Dendritic cell treated with granulocyte-macrophage colony-stimulating factor and Interleukin-4, amounts not matched to agents 40 ng/mL and 50 ng/mL, for 4 days (primary cell): ENCODE data around the gene MTUS2.

Source experiments
- H3K27ac Mint-ChIP-seq: one replicate; pipeline ENCODE4 v1.8.0; 2022; ENCODE audit warnings: mild to moderate bottlenecking, mixed read lengths
- H3K27me3 Mint-ChIP-seq: one replicate; pipeline ENCODE4 v1.8.0; 2022; ENCODE audit warnings: mild to moderate bottlenecking, mixed read lengths
- H3K36me3 Mint-ChIP-seq: one replicate; pipeline ENCODE4 v1.8.0; 2022; ENCODE audit warnings: low read depth, mixed read lengths
- H3K4me1 Mint-ChIP-seq: one replicate; pipeline ENCODE4 v1.8.0; 2022; ENCODE audit warnings: low read depth, mixed read lengths
- H3K4me3 Mint-ChIP-seq: one replicate; pipeline ENCODE4 v1.8.0; 2022; ENCODE audit warnings: mild to moderate bottlenecking, moderate library complexity, mixed read lengths
- H3K9me3 Mint-ChIP-seq: one replicate; pipeline ENCODE4 v1.8.0; 2022; ENCODE audit warnings: mixed read lengths
- intact Hi-C: fragments of 100-400 bp; cut with micrococcal nuclease; formaldehyde crosslinking; loops from one replicate; pipeline ENCODE4 v1.15.0; 2022

MTUS2 gene

GRCh38 chr13:29507356-29507755 is 687.2 kb downstream of the MTUS2 start:
- Mint-ChIP-seq H3K4me1 (peaks cover 5% of the 10 kb centered on the region), H3K4me3 (no peak overlapping the region), H3K27me3 (peaks cover 28% of the 10 kb centered on the region), H3K36me3 (peaks cover 26% of the 10 kb centered on the region), H3K9me3 (no peaks in the 10 kb centered on the region), H3K27ac (no peak overlapping the region)
- intact Hi-C loops, result no loop called here

- peaks cover 36% of the 10 kb centered on the region for H3K36me3 Mint-ChIP-seq
- H3K27me3 Mint-ChIP-seq, result peaks cover 20% of the 10 kb centered on the region
- H3K4me1 Mint-ChIP-seq, result no peaks in the 10 kb centered on the region
- H3K9me3 Mint-ChIP-seq, result no peaks in the 10 kb centered on the region
- H3K4me3 Mint-ChIP-seq, result no peak overlapping the region
- H3K27ac Mint-ChIP-seq, result no peak overlapping the region
- intact Hi-C loops, result loop anchor here (1.0 to 2.0 kb wide), 2 partner anchors 200 to 606 kb away; no protein-coding TSS in a partner anchor
Observed at GRCh38 chr13:29508130-29508875, 688.2 kb downstream of the MTUS2 start.

GRCh38 chr13:29508876-29509252 is 688.7 kb downstream of the MTUS2 start:
- no peak overlapping the region for H3K4me3 Mint-ChIP-seq
- no peaks in the 10 kb centered on the region for H3K4me1 Mint-ChIP-seq
- H3K9me3 Mint-ChIP-seq, result no peaks in the 10 kb centered on the region
- peaks cover 41% of the 10 kb centered on the region for H3K36me3 Mint-ChIP-seq
- H3K27me3 Mint-ChIP-seq, result peaks cover 16% of the 10 kb centered on the region
- H3K27ac Mint-ChIP-seq, result no peak overlapping the region
- intact Hi-C loops, result loop anchor here (1.0 to 2.0 kb wide), 2 partner anchors 199 to 606 kb away; no protein-coding TSS in a partner anchor

GRCh38 chr13:29509999-29510589 is 690.0 kb downstream of the MTUS2 start:
- Mint-ChIP-seq H3K4me3 (no peak overlapping the region), H3K4me1 (no peaks in the 10 kb centered on the region), H3K27ac (no peak overlapping the region), H3K36me3 (peaks cover 53% of the 10 kb centered on the region), H3K9me3 (no peaks in the 10 kb centered on the region), H3K27me3 (peaks cover 8% of the 10 kb centered on the region)
- intact Hi-C loops, result loop anchor here (2.0 kb wide), 1 partner anchor 605 kb away; no protein-coding TSS in a partner anchor

- Mint-ChIP-seq H3K36me3 (peaks cover 59% of the 10 kb centered on the region), H3K4me1 (no peaks in the 10 kb centered on the region), H3K27ac (no peak overlapping the region), H3K27me3 (peaks cover 2% of the 10 kb centered on the region), H3K9me3 (no peaks in the 10 kb centered on the region), H3K4me3 (no peak overlapping the region)
- intact Hi-C loops, result no loop called here
Observed at GRCh38 chr13:29510651-29511084, 690.5 kb downstream of the MTUS2 start.

GRCh38 chr13:29511106-29511796 is 691.1 kb downstream of the MTUS2 start:
- Mint-ChIP-seq H3K27me3 (no peaks in the 10 kb centered on the region), H3K4me1 (no peaks in the 10 kb centered on the region), H3K4me3 (no peak overlapping the region), H3K9me3 (no peaks in the 10 kb centered on the region), H3K27ac (no peak overlapping the region), H3K36me3 (peaks cover 65% of the 10 kb centered on the region)
- intact Hi-C loops, result no loop called here

DNA sequence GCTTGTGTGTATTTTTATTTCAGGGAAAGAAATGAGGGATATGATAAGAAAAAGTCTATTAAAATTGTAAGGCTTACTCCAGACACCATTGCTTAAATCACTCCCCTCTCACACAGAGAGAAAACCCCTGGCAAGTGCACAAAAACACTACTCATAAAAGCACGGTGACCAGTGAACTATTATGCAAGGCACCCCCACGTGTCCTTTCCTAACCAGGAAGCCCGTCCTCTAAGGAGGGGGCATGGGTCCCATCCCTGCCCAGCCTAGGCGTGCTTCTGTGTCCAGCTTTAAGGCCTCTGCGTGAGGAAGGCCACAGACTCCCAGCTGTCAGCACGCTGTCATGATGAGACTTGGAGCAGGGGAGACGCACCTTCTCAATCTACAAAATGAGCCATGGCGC is 691.8 kb downstream of the MTUS2 start:
- no peak overlapping the region for H3K27ac Mint-ChIP-seq
- H3K4me1 Mint-ChIP-seq, result no peaks in the 10 kb centered on the region
- peaks cover 72% of the 10 kb centered on the region for H3K36me3 Mint-ChIP-seq
- no peaks in the 10 kb centered on the region for H3K27me3 Mint-ChIP-seq
- H3K9me3 Mint-ChIP-seq, result no peaks in the 10 kb centered on the region
- no peak overlapping the region for H3K4me3 Mint-ChIP-seq
- intact Hi-C loops, result no loop called here

DNA sequence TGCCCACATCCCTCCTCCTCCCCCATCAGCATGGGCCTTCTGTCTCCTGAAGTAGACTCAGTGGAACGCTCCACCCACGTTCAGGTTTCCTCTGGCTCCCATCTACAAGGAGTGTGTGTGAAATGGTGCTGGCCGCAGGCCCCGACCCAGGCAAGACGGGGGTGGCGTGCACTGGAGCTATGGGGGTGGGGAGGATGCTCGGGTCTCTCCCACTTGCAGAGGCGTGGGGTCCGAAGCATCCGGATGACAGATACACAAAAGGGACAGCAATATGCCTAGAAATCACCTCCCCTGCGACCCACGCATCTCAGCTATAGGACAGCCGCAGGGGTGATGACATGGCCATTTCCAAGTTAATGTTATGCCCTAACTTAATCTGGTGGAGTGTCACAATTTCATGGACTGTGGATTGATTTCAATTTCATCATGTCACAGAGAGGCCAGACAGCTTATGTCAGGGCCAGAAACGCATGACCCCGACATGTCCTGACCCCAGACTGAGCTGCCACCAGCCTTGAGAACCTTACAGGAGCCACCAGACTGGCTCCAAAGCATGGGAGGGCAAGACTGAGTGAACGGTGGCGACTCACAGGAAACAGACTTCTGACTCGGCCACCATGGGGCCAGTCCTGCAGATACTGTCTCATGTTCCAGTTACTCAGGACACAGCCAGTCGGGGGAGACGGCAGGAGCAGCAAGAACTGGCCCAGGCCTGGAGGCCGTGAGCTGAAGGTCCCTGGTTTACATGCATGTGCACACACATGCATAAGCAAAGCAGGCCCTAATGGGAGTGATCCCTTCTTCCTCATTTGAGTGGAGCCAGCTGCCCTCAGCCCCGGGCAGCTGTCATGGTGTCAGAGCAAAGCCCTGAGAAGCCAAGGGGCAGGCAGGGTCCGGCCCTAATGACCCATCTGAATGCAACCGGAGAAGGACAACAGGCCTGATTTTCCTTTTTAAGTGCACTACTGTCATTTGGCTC is 693.2 kb downstream of the MTUS2 start:
- peaks cover 83% of the 10 kb centered on the region for H3K36me3 Mint-ChIP-seq
- H3K27ac Mint-ChIP-seq, result peak overlapping the region; percentile 13
- H3K9me3 Mint-ChIP-seq, result no peaks in the 10 kb centered on the region
- intact Hi-C loops, result no loop called here
- H3K4me3 Mint-ChIP-seq, result no peak overlapping the region
- no peaks in the 10 kb centered on the region for H3K4me1 Mint-ChIP-seq
- no peaks in the 10 kb centered on the region for H3K27me3 Mint-ChIP-seq

DNA sequence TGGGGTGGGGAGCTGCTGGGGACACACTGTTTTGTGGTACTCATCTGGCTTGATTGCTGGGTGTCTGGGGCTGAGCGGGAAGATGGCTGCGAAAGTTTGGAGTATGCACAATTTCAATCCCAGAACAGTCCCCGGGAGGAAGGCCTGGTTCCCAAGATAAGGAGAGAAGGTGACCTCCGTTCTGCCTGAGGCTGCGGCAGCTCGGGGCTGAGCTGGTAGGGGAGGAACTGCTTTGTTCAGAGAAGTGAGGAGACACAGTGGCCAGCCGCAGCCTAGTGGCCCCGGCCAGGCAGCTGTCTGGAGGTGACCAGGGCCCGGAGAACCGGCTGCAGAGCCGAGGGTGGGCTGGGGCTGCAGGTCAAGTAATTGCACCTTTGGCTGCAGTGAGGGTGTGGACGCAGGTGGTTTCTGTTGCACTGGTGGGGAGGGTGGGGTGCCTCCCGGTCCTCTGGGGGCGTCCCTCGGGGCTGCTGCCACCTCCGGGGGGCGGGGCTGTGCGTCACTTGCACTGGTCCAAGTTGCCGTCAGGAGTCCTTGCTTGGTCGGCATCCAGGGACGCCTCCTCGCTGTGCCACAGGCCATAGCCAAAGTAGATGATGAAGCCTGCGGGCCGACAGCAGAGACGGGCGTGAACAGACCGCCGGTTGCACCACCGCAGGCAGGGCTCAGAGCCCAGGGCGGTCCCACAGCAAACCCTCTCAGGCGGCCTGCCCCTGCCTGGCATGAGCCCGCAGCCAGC is 694.0 kb downstream of the MTUS2 start:
- Mint-ChIP-seq H3K9me3 (no peaks in the 10 kb centered on the region), H3K4me3 (no peak overlapping the region), H3K27me3 (no peaks in the 10 kb centered on the region), H3K36me3 (peaks cover 87% of the 10 kb centered on the region), H3K27ac (peak overlapping the region; percentile 13), H3K4me1 (no peaks in the 10 kb centered on the region)
- intact Hi-C loops, result no loop called here

GRCh38 chr13:29514720-29515310 is 694.7 kb downstream of the MTUS2 start:
- Mint-ChIP-seq H3K9me3 (no peaks in the 10 kb centered on the region), H3K27ac (no peak overlapping the region), H3K4me1 (no peaks in the 10 kb centered on the region), H3K27me3 (no peaks in the 10 kb centered on the region), H3K36me3 (peaks cover 91% of the 10 kb centered on the region), H3K4me3 (no peak overlapping the region)
- intact Hi-C loops, result no loop called here

DNA sequence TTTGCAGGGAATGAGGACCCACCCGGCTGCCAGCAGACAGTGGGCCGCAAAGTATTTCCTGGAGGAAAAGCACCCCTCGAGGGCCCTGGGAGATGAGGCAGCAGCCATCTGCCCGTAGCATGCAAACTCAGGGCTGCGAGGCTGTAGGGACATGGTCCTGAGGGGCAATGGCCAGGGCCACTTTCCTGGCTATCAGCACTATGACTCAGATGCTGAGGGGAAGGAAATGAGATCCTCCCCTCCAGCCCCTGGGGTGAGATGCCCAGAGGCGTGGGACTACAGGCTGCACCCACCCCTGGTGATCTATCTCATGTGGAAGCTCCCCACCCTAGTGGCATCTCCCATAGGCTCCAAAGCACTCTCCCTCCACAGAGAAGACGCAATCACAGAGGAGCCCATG is 695.2 kb downstream of the MTUS2 start:
- H3K4me3 Mint-ChIP-seq, result no peak overlapping the region
- no peak overlapping the region for H3K27ac Mint-ChIP-seq
- H3K36me3 Mint-ChIP-seq, result peaks cover 91% of the 10 kb centered on the region
- H3K27me3 Mint-ChIP-seq, result no peaks in the 10 kb centered on the region
- intact Hi-C loops, result no loop called here
- H3K9me3 Mint-ChIP-seq, result no peaks in the 10 kb centered on the region
- no peaks in the 10 kb centered on the region for H3K4me1 Mint-ChIP-seq

DNA sequence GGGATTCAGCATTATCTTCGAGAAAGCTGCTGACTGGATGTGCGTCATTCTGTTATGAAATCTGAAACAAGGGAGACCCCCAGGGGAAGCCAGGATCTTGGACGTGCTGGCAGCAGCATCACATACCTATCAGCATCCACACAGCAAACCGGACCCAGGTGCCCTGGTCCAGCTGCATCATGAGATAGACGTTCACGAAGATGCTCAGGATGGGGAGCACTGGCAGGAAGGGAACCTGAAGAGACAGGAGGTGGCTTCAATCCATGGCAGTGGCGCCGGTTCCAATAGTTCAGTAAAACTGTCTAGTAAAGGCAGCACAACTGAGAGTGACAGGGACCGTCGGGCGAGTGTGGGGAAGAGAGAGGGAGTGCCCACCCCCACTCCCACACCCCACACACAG is 695.9 kb downstream of the MTUS2 start:
- intact Hi-C loops, result no loop called here
- H3K27me3 Mint-ChIP-seq, result no peaks in the 10 kb centered on the region
- no peak overlapping the region for H3K4me3 Mint-ChIP-seq
- no peaks in the 10 kb centered on the region for H3K4me1 Mint-ChIP-seq
- H3K27ac Mint-ChIP-seq, result no peak overlapping the region
- H3K36me3 Mint-ChIP-seq, result peaks cover 84% of the 10 kb centered on the region
- H3K9me3 Mint-ChIP-seq, result no peaks in the 10 kb centered on the region

- intact Hi-C loops, result no loop called here
- Mint-ChIP-seq H3K27me3 (no peaks in the 10 kb centered on the region), H3K36me3 (peaks cover 82% of the 10 kb centered on the region), H3K9me3 (no peaks in the 10 kb centered on the region), H3K4me3 (no peak overlapping the region), H3K27ac (no peak overlapping the region), H3K4me1 (no peaks in the 10 kb centered on the region)
Observed at GRCh38 chr13:29516880-29517279, 696.7 kb downstream of the MTUS2 start.
